ENCODE results near the gene EID3. TPM values are rescaled to one million over a fixed set of nuclear protein-coding genes. Genes with fewer than 3 reads are reported as not detected.
"Not testable (repeated sequence)": the region's sequence is repeated elsewhere in the genome, so short reads cannot be mapped to it uniquely, and the experiment has no call there.

EID3 gene
- total RNA-seq, 1 donor, result 19.2 TPM

DNA sequence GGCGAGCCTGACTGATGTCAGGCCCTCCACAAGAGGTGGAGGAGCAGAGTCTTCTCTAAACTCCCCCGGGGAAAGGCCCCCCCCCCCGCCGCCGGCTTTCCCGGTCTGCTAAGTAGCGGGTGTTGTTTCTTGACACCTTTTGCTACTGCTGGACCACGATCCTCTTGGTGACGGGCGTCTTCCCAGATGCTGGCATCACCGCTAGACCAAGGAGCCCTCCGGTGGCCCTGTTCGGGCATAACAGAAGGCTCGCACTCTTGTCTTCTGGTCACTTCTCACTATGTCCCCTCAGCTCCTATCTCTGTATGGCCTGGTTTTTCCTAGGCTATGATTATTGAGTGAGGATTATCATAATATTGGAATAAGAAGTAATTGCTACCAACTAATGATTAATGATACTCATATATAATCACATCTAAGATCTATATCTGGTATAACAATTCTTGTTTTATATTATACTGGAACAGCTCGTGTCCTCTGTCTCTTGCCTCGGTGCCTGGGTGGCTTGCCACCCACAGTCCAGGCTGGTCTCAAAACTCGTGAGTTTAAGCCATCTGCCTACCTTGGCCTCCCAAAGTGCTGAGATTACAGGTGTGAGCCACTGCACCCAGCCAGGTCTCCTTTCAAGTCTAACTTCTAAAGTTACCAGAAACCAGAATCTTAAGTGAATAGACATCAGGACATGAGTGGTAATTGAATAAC is 9.2 kb upstream of the EID3 start:
- peaks cover 86% of the 10 kb centered on the region for H3K36me3 ChIP-seq (ENCODE audit: insufficient read depth, low read length)
- not testable (repeated sequence) for H3K27ac ChIP-seq (ENCODE audit: low read depth, low read length); H3K27me3 ChIP-seq (ENCODE audit: insufficient read depth, low read length); H3K9me3 ChIP-seq (ENCODE audit: low read depth, low read length); H3K4me3 ChIP-seq (ENCODE audit: insufficient read depth, low read length); H2AFZ ChIP-seq (ENCODE audit: low read length); DNase-seq (ENCODE audit: insufficient read length, low spot score, missing footprints)
- TF ChIP-seq, protein P1, sequence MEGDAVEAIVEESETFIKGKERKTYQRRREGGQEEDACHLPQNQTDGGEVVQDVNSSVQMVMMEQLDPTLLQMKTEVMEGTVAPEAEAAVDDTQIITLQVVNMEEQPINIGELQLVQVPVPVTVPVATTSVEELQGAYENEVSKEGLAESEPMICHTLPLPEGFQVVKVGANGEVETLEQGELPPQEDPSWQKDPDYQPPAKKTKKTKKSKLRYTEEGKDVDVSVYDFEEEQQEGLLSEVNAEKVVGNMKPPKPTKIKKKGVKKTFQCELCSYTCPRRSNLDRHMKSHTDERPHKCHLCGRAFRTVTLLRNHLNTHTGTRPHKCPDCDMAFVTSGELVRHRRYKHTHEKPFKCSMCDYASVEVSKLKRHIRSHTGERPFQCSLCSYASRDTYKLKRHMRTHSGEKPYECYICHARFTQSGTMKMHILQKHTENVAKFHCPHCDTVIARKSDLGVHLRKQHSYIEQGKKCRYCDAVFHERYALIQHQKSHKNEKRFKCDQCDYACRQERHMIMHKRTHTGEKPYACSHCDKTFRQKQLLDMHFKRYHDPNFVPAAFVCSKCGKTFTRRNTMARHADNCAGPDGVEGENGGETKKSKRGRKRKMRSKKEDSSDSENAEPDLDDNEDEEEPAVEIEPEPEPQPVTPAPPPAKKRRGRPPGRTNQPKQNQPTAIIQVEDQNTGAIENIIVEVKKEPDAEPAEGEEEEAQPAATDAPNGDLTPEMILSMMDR (IDR thresholded peaks at IDR 0.05; ENCODE audit: extremely low read depth, low read depth, low read length), result peak; percentile 35
- peaks cover 65% of the 10 kb centered on the region for H4K20me1 ChIP-seq (ENCODE audit: insufficient read depth, low read length)
- peak overlapping the region; percentile 0 for H3K4me2 ChIP-seq (ENCODE audit: insufficient read depth, low read length)
- peaks cover 92% of the 10 kb centered on the region for H3K79me2 ChIP-seq (ENCODE audit: insufficient read depth, low read length)
- peaks cover 44% of the 10 kb centered on the region for H3K4me1 ChIP-seq (ENCODE audit: insufficient read depth, low read length)

DNA sequence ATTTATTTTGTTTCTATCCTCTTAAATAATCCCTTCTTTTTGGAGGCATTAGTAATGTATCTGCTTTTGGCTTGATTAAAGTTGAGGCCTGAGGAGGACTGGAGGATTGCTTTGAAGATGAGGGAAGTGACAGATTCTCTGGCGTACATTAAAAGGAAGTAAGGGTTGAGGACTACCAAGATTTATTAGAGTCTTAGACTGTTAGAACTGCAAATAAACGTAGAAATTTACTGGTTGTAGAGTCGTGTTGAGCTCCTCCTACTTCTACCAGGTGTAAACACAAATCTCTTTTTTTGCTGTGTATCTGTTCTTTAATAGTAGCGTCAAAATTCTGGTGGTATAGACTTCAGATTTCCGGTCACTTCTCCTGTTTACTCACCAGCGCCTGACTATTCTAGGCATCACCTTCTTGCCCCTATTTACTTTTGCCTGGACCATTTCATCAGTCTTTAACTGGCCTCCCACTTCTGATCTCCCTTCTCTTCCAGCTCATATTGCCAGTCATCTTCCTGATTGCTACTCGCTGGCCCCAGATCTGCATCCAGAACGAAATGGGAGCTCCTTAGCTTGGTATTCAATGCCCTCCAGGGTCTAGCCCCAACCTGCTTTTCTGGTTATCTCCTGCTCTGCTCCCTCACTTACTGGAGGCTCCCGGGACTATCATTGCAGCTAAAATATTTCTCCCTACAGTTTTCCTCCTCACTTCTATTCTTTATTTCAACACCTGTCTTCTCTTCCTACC is 8.4 kb upstream of the EID3 start:
- Histone ChIP-seq H3K4me3 (ENCODE audit: insufficient read depth, low read length) (no peak overlapping the region), H3K27me3 (ENCODE audit: insufficient read depth, low read length) (no peaks in the 10 kb centered on the region), H3K4me2 (ENCODE audit: insufficient read depth, low read length) (peak overlapping the region; percentile 14), H3K27ac (ENCODE audit: low read depth, low read length) (peak overlapping the region; percentile 27), H4K20me1 (ENCODE audit: insufficient read depth, low read length) (peaks cover 63% of the 10 kb centered on the region), H3K9me3 (ENCODE audit: low read depth, low read length) (no peaks in the 10 kb centered on the region), H3K36me3 (ENCODE audit: insufficient read depth, low read length) (peaks cover 86% of the 10 kb centered on the region), H3K79me2 (ENCODE audit: insufficient read depth, low read length) (peaks cover 92% of the 10 kb centered on the region), H3K4me1 (ENCODE audit: insufficient read depth, low read length) (peaks cover 45% of the 10 kb centered on the region), H2AFZ (ENCODE audit: low read length) (no peak overlapping the region)
- no peak for DNase-seq (ENCODE audit: insufficient read length, low spot score, missing footprints)
- TF ChIP-seq, protein P1 (IDR thresholded peaks at IDR 0.05; ENCODE audit: extremely low read depth, low read depth, low read length), result no peak

DNA sequence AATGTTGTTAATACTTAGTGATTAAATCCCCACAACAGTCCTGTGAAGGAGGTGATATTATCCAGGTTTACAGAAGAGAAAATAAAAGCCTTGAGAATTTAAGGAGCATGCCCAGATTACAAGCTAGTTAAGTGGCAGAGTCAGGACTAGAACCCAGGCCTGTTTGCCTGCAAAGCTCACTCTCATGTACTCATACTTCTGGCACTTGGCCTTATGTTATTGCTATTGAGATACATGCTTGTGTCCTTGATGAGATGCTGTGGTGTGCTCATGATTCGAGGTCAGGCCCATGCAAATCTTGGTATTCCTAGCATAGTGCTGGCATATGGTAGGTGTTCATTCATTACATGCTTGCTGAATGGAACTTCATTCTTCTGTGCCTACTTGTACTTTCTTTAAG is 7.6 kb upstream of the EID3 start:
- Histone ChIP-seq H3K4me1 (ENCODE audit: insufficient read depth, low read length) (peaks cover 52% of the 10 kb centered on the region), H3K27me3 (ENCODE audit: insufficient read depth, low read length) (no peaks in the 10 kb centered on the region), H3K79me2 (ENCODE audit: insufficient read depth, low read length) (peaks cover 93% of the 10 kb centered on the region), H3K36me3 (ENCODE audit: insufficient read depth, low read length) (peaks cover 88% of the 10 kb centered on the region), H3K27ac (ENCODE audit: low read depth, low read length) (no peak overlapping the region), H3K4me3 (ENCODE audit: insufficient read depth, low read length) (no peak overlapping the region), H2AFZ (ENCODE audit: low read length) (no peak overlapping the region), H3K4me2 (ENCODE audit: insufficient read depth, low read length) (no peak overlapping the region), H4K20me1 (ENCODE audit: insufficient read depth, low read length) (peaks cover 71% of the 10 kb centered on the region), H3K9me3 (ENCODE audit: low read depth, low read length) (no peaks in the 10 kb centered on the region)
- TF ChIP-seq, protein P1 (IDR thresholded peaks at IDR 0.05; ENCODE audit: extremely low read depth, low read depth, low read length), result no peak
- DNase-seq (ENCODE audit: insufficient read length, low spot score, missing footprints), result no peak

DNA sequence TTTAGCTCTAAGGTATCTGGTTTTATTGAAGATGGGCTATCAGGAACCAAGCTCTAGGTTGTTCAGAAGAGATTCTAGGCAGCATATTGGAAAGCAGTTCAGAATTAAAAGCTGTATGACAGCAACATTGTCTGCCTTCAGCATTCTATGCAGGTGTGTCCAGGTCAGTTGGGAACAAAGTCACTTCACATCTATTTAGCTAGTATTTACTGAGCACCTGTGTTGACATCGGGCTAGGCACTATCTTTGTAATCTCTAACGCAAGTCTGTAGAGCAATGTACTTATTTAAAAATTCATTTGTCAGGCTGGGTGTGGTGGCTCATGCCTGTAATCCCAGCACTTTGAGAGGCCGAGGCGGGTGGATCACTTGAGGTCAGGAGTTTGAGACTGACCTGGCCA is 6.8 kb upstream of the EID3 start:
- Histone ChIP-seq H4K20me1 (ENCODE audit: insufficient read depth, low read length) (peaks cover 75% of the 10 kb centered on the region), H3K36me3 (ENCODE audit: insufficient read depth, low read length) (peaks cover 88% of the 10 kb centered on the region), H3K27ac (ENCODE audit: low read depth, low read length) (peak overlapping the region; percentile 33), H3K4me3 (ENCODE audit: insufficient read depth, low read length) (no peak overlapping the region), H3K4me1 (ENCODE audit: insufficient read depth, low read length) (peaks cover 52% of the 10 kb centered on the region), H3K79me2 (ENCODE audit: insufficient read depth, low read length) (peaks cover 95% of the 10 kb centered on the region), H3K4me2 (ENCODE audit: insufficient read depth, low read length) (no peak overlapping the region), H2AFZ (ENCODE audit: low read length) (no peak overlapping the region), H3K27me3 (ENCODE audit: insufficient read depth, low read length) (no peaks in the 10 kb centered on the region), H3K9me3 (ENCODE audit: low read depth, low read length) (no peaks in the 10 kb centered on the region)
- no peak for DNase-seq (ENCODE audit: insufficient read length, low spot score, missing footprints)
- TF ChIP-seq, protein P1 (IDR thresholded peaks at IDR 0.05; ENCODE audit: extremely low read depth, low read depth, low read length), result no peak
